NCI-H1417 (cell line): ENCODE data around the gene C12orf75.
A peak's percentile ranks its signal among the peaks of the same experiment; 100 is the strongest.
"Not testable (repeated sequence)": the region's sequence is repeated elsewhere in the genome, so short reads cannot be mapped to it uniquely, and the experiment has no call there.

Experiments used
- DNase-seq, 3 experiments: peaks; one replicate each; lab custom pipeline; 2025; lab: John Stamatoyannopoulos, UW

Gene C12orf75

GRCh38 chr12:105310476-105311085 is 19.9 kb upstream of the C12orf75 start:
- DNase-seq: not testable (repeated sequence)

DNA sequence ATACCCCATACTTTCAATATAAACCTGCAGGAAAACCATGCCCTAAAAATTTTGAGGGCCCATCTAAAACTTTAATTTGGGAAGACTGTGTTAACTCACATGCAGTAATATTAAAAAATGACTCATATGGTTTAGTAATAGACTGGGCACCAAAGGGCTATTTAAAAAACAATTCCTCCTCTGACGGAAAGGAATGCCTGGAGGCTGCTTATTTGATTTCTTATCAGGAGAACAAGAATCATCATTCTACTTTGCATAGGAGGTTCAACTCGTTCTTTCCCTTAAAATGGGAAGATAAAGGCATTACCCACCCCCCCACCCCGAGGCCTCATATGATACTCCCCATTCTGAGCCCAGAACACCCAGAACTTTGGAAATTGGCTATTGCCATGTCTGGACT is 18.6 kb upstream of the C12orf75 start:
- DNase-seq: not testable (repeated sequence)

DNA sequence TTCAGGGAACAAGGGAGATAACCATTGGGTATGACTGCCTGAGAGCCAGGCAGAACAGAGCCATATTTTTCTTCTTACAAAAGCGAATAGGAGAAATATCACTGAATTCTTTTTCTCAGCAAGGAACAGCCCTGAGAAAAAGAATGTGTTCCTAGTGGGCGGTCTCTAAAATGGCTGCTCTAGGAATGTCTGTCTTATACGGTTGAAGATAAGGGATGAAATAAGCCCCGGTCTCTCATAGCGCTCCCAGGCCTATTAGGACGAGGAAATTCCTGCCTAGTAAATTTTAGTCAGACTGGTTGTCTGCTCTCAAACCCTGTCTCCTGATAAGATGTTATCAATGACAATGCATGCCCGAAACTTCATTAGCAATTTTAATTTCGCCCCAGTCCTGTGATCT is 16.7 kb upstream of the C12orf75 start:
- not testable (repeated sequence) for DNase-seq

GRCh38 chr12:105315130-105315529 is 15.4 kb upstream of the C12orf75 start:
- DNase-seq: no peak

DNA sequence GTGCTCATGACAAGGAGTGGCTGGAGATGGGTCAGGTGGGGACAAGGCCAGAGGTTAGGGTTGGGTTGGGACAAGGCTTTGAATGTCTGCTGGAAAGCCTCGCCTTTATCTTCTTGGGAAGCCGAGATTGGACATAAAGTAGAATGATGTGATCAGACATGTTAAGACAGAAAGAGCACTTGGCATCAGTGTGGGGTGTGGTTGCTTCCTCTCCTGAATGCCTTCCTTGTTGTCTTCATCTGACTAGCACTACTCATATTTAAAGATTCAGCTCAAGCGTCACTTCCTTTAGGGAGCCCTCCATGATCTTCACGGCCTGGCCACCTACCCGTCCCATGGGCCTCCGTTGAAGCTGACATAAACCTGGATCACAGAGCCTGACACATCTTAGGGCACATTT is 14.8 kb upstream of the C12orf75 start:
- no peak for DNase-seq

DNA sequence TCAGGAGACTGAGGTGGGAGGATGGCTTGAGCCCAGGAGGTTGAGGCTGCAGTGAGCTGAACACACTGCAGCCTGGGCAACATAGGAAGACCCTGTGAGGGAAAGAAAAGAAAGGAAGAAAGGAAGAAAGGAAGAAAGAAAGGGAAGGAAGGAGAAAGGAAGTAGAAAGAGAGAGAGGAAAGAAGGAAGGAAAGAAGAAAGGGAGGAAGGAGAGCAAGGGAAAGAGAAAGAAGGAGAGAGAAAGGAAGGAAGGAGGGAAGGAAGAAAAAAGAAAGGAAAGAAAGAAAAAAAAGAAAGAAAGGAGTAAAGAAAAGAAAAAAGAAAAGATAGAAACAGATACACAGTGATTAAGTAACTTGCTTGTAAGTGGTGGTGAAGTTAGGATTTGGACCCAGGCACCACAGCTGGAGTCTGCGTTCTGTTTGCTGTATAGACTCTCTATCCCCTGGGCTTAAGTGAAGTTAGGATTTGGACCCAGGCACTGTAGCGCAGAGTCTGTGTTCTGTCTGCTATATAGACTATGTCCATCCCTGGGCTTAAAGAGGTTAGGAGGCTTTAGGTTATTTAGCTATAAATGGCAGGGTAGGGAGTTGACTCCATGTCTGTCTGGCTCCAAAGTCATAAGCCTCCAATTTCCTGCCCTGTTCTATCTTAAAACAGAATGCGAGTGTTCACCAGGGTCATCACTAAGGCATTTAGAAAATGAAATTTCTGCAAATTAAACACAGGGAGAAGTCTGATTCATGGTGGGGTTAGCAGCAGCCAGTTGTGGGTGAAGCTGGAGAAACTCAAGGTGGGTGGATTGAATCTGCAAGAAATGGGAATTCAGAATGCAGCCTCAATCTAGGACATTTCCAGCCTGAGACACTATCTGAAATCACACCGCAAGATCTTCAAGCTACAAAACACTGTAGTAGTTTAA is 13.3 kb upstream of the C12orf75 start:
- DNase-seq: peak in 1 of 3 experiments; percentile 59

GRCh38 chr12:105317942-105318621 is 12.4 kb upstream of the C12orf75 start:
- peak; percentile 11 to 98 (median 82) for DNase-seq

DNA sequence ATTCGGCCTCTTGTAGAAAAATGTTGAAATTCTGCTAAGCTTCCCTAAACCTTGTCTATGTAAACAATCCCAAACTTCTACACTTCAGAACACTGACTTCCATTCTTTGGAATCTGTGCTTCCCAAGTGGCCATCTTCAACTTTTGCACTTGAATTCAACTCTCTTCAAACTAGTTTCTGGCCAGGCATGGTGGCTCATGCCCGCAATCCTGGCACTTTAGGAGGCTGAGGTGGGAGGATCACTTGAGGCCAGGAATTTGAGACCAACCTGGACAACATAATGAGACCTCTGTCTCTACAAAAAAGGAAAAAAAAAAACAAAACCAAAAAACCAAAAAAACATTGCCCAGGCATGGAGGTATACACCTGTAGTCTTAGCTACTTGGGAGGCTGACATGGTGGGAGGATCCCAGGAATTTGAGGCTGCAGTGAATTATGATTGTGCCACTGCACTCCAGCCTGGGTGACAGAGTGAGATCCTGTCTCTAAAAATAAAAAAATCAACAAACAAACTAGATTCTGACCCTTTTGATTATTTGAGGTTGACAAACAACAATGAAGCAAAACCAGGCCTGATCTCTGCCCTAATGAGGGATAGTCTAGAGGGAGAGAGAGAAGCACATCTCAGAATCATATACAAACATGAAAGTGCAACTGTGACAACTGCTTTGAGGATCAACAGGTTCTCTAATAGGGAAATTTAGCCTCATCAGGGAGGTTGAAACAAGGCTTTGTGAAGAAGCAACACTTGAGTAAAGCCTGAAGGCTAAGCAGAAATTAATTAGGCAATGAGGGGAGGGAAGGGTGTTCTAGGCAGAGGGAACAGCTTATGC is 11.6 kb upstream of the C12orf75 start:
- peak in 1 of 3 experiments; percentile 42 for DNase-seq

GRCh38 chr12:105319691-105320209 is 10.7 kb upstream of the C12orf75 start:
- DNase-seq: no peak

- DNase-seq: no peak
These were observed 9.4 kb upstream of the C12orf75 start for GRCh38 chr12:105321125-105321524.

- DNase-seq: peak in 1 of 3 experiments; percentile 32
These were observed 8.4 kb upstream of the C12orf75 start for GRCh38 chr12:105322070-105322469.

GRCh38 chr12:105324704-105325103 is 5.8 kb upstream of the C12orf75 start:
- no peak for DNase-seq

DNA sequence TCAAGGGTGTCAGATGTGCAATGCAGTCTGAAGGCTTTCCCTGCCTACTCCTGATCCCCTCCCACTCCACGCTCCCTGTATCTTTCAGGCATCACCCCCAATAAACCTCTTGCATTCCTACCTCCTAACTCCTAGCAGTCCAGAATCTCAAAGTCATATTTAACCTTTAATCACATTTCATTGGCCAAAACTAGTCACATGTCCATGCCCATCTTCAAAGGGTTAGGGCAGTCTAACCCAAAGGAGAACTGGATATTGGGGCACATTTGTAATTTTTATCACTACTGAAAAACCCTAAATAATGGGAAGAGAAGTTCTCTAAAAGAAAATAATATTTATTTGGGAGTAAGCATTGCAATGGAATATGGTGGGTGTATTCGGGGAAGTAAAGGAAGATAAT is 5.4 kb upstream of the C12orf75 start:
- no peak for DNase-seq

DNA sequence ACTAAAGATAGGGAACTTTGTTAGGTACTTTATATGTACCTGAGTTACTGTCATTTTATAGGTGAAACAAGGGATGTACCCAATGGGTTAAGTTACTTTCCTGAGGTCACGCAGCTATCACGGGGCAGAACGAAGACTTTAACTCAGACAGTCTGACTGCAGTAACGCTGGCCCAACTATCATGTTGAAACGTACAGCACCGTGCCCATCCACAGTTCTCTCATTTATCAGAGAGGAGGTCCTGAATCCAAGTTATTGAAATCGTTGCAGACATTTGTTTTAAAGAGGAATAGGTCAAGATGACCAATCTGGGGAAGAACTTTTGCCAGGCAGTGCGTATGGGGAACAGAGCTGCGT is 587 bp upstream of the C12orf75 start:
- no peak for DNase-seq

- peak; percentile 47 to 82 (median 80) for DNase-seq
These were observed 677 bp downstream of the C12orf75 start for GRCh38 chr12:105330931-105331804.

DNA sequence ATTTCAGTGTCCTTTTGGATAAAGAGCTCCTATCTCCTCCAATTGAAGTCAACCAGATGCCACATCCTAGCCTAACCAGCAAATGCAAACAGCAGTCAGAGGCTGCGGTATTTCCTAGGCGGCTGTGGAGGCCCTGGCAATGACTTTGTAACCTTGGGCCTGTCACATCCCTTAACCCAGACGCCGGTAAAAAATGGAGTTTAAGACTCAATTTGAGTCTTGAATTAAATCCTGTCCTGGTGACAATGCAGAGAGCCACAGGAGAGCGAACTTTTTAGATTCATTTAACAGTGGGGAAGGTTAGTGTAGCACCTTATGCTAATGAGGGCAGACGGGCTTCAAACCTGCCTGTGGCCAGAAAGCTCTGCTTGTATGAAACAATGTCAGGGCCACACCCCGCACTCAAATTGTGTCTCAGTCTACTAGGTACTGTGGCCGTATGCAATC is 1.3 kb downstream of the C12orf75 start:
- peak; percentile 60 to 79 (median 74) for DNase-seq

- peak in 1 of 3 experiments; percentile 50 for DNase-seq
These were observed 1.8 kb downstream of the C12orf75 start for GRCh38 chr12:105332286-105332685.

DNA sequence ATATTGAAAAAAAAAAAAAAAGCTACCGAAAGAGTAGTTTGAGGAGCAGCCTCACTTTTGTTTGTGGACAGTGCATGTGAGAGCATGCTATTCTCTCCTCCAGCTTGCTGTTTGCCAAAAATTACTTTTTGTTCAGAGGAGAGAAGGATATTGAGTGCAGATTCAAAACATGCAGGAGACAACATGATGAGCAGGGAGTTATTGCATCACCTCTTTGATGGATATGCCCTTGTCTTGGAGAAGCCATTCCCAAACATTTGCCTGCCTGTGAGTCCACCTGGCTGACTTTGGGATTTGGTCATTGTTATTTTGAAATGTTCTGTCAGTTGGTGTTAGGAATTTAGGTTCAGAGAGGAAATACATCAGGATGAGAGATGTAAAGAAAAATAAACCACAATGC is 2.4 kb downstream of the C12orf75 start:
- DNase-seq: peak in 2 of 3 experiments; percentile 47 to 48

GRCh38 chr12:105334001-105334400 is 3.5 kb downstream of the C12orf75 start:
- DNase-seq: peak; percentile 36 to 95 (median 89)

DNA sequence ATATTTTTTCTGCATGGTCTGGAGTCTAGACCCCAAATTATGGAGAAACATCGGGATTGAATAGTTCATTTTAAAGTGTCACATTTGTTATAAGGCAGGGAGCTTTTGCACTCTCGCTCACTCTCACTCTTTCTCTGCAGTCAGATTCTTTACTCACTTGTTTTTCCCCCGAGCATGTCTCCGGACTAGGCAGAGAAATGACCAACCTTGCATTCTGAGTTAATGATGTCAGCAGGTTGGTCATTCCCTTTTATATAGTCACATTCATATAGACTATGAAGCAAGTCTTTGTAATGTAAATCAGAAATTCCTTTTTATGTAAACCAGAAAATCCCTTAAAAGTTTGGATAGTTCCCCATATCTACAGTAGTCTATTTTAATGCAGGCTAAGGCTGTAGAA is 4.1 kb downstream of the C12orf75 start:
- no peak for DNase-seq
